Raji (cell line): Measurements from ENCODE around the gene SYT11.
A peak's percentile ranks its signal among the peaks of the same experiment; 100 is the strongest.

Source experiments
- POLR2A ChIP-seq: IDR thresholded peaks from 2 replicates; pipeline ENCODE4 v1.6.1; 2011; ENCODE audit warnings: low read depth, low read length, control low read depth; ENCODE audit not compliant: insufficient read depth

The SYT11 gene

GRCh38 chr1:155884031-155884960, 24.9 kb downstream of the SYT11 start:
- no peak for TF ChIP-seq POLR2A

GRCh38 chr1:155884982-155885381, 25.6 kb downstream of the SYT11 start:
- no peak for TF ChIP-seq POLR2A

DNA sequence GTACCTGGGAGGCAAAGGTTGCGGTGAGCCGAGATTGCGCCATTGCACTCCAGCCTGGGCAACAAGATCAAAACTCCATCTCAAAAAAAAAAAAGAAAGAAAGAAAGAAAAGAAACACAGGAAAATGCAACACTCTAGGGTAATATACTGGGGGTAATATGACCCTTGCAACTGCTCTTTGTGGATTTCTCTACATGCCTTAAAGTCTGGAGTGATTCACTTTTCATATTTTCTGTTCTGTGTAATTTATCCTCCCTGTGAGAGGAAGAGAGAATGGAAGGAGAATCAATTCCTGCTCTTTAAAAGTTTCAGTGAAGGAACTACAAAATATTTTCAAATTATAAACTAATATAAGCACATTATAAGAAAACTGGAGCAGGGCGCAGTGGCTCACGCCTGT, 29.1 kb downstream of the SYT11 start:
- no peak for TF ChIP-seq POLR2A

DNA sequence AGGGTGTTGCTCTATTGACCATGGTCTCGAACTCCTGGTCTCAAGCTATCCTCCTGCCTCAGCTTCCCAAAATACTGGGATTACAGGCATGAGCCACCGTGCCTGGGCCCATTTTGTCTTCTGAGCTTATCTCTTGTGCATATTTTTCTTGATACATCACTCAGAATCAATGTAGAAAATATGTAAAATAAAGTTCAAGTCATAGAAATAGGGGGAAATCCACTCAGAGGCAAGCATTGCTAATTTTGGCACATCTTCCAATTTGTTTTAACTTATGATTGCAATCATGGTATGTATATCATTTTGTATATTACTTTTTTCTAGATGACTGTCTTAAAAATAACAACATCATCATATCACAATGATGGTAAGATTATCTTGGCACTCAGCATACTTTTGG, 30.2 kb downstream of the SYT11 start:
- TF ChIP-seq POLR2A, result no peak

- no peak for TF ChIP-seq POLR2A
Measured at GRCh38 chr1:155890251-155890650, 30.9 kb downstream of the SYT11 start.

DNA sequence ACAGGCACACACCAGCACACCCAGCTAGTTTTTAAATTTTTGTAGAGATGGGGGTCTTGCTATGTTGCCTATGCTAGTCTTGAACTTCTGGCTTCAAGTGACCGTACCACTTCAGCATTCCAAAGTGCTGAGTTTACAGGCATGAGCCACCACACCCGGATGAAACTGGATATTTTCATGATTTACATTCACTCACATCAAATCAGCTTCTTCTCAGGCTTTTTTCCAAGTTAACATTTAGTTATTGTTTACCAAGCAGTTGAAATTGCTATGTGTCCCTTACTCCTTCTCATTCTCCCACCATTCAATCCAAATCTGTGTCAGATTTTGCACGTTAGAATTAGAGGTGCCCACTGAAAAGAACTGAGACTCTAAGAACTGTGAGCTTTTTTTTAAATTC, 33.4 kb downstream of the SYT11 start:
- no peak for TF ChIP-seq POLR2A

DNA sequence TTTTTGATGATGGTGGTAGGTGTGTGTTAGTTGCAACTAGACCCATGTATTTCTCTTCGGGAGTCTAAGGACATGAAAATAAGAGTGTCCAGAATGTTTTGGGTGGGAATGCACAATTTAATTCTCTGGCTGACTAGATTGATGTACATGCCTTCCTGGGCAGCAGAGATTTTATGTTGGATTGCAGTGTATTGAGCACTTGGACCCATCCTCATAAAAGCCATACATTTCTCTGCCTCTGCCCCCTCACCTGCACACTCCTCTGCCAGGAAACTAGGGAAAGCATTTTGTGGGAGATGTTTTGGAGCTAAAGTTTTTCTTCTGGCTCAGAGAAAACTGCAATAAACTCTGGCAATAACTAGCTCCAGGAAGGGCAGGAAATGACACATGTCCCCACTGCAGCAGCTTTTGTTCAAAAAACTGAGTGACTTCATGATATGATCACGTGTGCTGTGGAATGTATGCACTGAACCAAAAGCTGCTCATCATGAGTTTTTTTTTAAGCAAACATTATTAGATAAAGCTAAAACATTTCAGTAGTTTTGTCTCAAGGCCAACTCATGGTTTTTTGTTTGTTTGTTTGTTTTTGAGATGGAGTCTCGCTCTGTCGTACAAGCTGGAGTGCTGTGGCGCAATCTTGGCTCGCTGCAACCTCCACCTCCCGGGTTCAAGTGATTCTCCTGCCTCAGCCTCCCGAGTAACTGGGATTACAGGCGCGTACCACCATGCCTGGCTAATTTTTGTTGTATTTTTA, 34.2 kb downstream of the SYT11 start:
- TF ChIP-seq POLR2A, result no peak

DNA sequence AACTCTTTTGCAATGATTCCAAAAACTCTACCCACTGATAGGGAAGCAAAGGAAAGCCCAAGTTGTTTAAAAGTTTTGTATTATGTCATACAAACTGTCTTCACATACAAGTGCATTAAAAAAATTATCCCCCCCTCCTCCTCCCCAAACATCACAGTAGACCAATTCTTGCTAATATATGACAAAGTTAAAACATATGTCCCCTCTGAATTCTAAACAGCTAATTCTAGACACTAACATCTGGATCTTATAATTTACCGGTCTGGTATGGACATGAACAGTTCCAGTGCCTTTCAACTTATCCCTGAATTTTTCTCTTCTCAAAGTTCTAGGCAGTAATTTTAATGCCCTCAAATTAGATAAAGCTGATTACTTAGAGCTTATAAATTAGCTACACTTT, 38.4 kb downstream of the SYT11 start:
- TF ChIP-seq POLR2A, result no peak

DNA sequence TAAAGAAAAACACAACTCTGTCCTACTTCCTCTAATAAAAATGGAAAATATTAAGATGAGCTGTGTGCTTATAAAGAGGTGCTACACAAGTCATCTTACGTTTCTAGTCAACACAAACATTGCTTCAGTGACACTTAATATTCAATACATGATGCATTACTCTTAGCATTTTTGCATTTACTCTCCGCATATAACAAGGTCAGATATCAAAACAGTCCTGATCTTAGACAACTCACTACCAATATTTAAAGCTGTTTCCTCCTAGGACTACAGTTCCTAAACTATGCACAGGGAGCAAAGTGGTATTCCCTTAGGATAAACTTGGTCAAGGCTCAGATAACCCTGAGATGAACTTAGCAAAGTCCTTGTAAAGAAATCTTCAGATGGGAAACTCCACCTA, 39.5 kb downstream of the SYT11 start:
- TF ChIP-seq POLR2A, result no peak

DNA sequence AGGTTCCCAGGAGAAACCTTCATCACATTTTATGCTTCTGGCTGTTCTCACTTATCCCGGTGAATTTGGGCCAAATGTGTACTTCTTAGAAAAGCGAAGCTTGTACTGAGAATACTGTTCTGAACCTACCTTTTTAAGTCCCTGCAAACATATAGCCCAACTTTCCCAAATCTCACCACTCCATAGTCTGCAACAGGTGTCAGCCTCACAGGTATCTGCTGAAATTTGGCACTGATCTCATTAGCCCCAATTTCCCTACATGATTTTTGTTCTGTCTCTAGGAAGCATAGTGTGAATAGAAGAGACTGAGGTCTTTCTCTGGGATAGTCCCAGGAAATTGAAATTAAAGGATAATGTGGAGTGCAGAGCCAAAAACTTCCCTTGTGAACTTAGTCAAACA, 40.3 kb downstream of the SYT11 start:
- TF ChIP-seq POLR2A, result no peak

- TF ChIP-seq POLR2A, result no peak
Measured at GRCh38 chr1:155900161-155900560, 40.8 kb downstream of the SYT11 start.

DNA sequence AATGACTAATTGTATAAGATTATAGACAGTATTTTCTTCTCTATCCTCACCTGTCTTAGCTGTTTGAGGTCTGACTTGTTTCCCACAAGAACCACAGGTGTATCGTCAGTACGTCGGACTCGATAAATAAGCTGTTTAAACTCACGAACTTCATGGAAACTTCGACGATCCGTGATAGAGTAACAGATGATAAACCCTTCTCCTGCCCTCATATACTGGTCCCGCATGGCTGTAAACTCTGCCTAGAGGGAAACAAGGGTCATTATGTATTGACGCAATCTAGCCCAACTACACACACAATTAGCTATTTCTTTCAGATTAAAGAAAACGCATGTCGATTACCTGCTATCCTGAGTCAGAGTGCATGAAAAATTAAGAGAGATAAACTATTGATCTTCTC, 44.9 kb downstream of the SYT11 start:
- TF ChIP-seq POLR2A, result no peak

DNA sequence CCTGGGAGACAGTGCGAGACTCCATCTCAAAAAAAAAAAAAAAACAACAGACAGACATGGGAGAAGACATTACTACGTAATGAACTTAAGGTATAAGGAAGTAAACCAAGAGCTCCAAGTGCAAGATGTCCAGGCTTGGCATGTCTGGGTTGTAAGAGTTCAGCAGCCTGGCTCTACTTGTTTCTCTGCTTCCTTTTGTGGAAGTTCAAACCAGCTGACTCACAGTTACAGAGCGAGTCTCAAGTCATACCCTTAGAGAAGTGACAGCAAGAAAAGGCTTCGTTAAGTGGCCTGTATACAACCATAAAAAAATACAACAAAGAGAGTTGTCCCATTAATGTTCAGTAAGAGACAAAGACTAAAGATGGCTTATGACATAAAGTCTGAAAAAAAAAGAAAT, 50.5 kb downstream of the SYT11 start:
- no peak for TF ChIP-seq POLR2A

GRCh38 chr1:155910621-155911121, 51.3 kb downstream of the SYT11 start:
- no peak for TF ChIP-seq POLR2A

- peak; percentile 80 for TF ChIP-seq POLR2A
Measured at GRCh38 chr1:155911156-155912055, 52.0 kb downstream of the SYT11 start, which contains the start of gene RIT1. RIT1 (minus strand) TSS chr1:155911349; CDS start chr1:155910761, 588 bp downstream.
